Endothelial cell of umbilical vein (primary cell): ENCODE results near the gene SKAP1. TPM values are rescaled to one million over a fixed set of nuclear protein-coding genes. Genes with fewer than 3 reads are reported as not detected.

ENCODE experiments used
- BruUV-seq: library from RNA; stranded (reverse); fragments of 400-500 nt; replicated peaks from 2 replicates; lab custom pipeline; 2021; lab: Mats Ljungman, UMichigan
- CTCF ChIA-PET: fragments of 300-600, 350-600 bp; sonication (Branson Sonifier 250); formaldehyde crosslinking; loops from one replicate; lab custom pipeline; 2021; ENCODE audit warnings: antibody characterized with exemption, inconsistent platforms; lab: Charles Lee
- POLR2A ChIA-PET: fragments of 300-600, 350-600 bp; sonication (Branson Sonifier 250); formaldehyde crosslinking; loops from one replicate; lab custom pipeline; 2021; ENCODE audit warnings: antibody characterized with exemption, inconsistent platforms; lab: Charles Lee
- DNase-seq: peaks from one replicate; pipeline ENCODE4 v3.0.0-alpha.2; 2011; ENCODE audit warnings: low read depth, low spot score
- FAIRE-seq: peaks from 2 replicates; lab custom pipeline; 2011; peaks lifted over from hg19 to GRCh38; lab: Jason Lieb, UNC
- H2AFZ ChIP-seq: 2 replicates; pipeline ENCODE4 v1.6.0; 2012; ENCODE audit warnings: low read depth, low read length, control low read depth, inconsistent platforms
- H3K27ac ChIP-seq: 2 replicates; pipeline ENCODE4 v1.5.1; 2011; ENCODE audit warnings: low read depth, mild to moderate bottlenecking, control low read depth, low read length, moderate library complexity; ENCODE audit not compliant: insufficient read depth
- H3K27me3 ChIP-seq, 2 experiments: 2 replicates each; pipeline versions ENCODE4 v1.6.0 to v1.6.1; 2011; ENCODE audit warnings: low read length in 2 of 2, mixed read lengths in 1 of 2; ENCODE audit not compliant: control insufficient read depth in 2 of 2, insufficient read depth in 2 of 2
- H3K36me3 ChIP-seq, 2 experiments: 2 replicates in 1 of 2; 3 replicates in 1 of 2; pipeline ENCODE4 v1.5.1; 2011; ENCODE audit warnings: low read length in 2 of 2, mild to moderate bottlenecking in 1 of 2, moderate library complexity in 1 of 2; ENCODE audit not compliant: control insufficient read depth in 2 of 2, insufficient read depth in 2 of 2; ENCODE audit errors: extremely low read depth in 1 of 2
- H3K4me1 ChIP-seq: 3 replicates; pipeline ENCODE4 v1.5.1; 2011; ENCODE audit warnings: mild to moderate bottlenecking, low read length; ENCODE audit not compliant: control insufficient read depth, insufficient read depth; ENCODE audit errors: extremely low read depth
- H3K4me2 ChIP-seq: 2 replicates; pipeline ENCODE4 v1.6.1; 2011; ENCODE audit warnings: low read length, control low read depth, mixed read lengths; ENCODE audit not compliant: insufficient read depth
- H3K4me3 ChIP-seq, 3 experiments: fragments of 200-600 bp in 1 of 3; sonication (generic), shearing (Covaris generic) in 1 of 3; replicated peaks in 1 of 3; 2 replicates each; pipeline ENCODE4 v1.5.1; 2011 to 2016; ENCODE audit warnings: control low read depth in 3 of 3, low read length in 3 of 3, mild to moderate bottlenecking in 2 of 3, inconsistent platforms in 1 of 3, low read depth in 1 of 3, moderate library complexity in 1 of 3; ENCODE audit not compliant: insufficient read depth in 1 of 3
- H3K79me2 ChIP-seq: 2 replicates; pipeline ENCODE4 v1.6.0; 2012; ENCODE audit warnings: low read length, inconsistent platforms; ENCODE audit not compliant: control insufficient read depth, insufficient read depth
- H3K9ac ChIP-seq: replicated peaks from 2 replicates; pipeline ENCODE3; 2011; ENCODE audit warnings: low read length, control low read depth; ENCODE audit not compliant: insufficient read depth; ENCODE audit errors: extremely low read depth
- H3K9me1 ChIP-seq: replicated peaks from 3 replicates; pipeline ENCODE4 v1.6.0; 2011; ENCODE audit warnings: mild to moderate bottlenecking, low read length; ENCODE audit not compliant: control insufficient read depth, insufficient read depth; ENCODE audit errors: extremely low read depth
- H3K9me3 ChIP-seq: replicated peaks from 2 replicates; pipeline ENCODE4 v1.5.1; 2012; ENCODE audit warnings: low read length, inconsistent platforms; ENCODE audit not compliant: control insufficient read depth, insufficient read depth
- H4K20me1 ChIP-seq: replicated peaks from 2 replicates; pipeline ENCODE3; 2011; ENCODE audit warnings: mild to moderate bottlenecking, low read length; ENCODE audit not compliant: control insufficient read depth, insufficient read depth; ENCODE audit errors: extremely low read depth
- CTCF ChIP-seq, 2 donors: IDR thresholded peaks; 1 replicate in 1 of 2; 2 replicates in 1 of 2; pipeline ENCODE4 v1.5.1; 2011; ENCODE audit warnings: low read length in 2 of 2, mild to moderate bottlenecking in 2 of 2, moderate library complexity in 2 of 2, control low read depth in 1 of 2, inconsistent platforms in 1 of 2, low read depth in 1 of 2; ENCODE audit not compliant: insufficient read depth in 1 of 2; ENCODE audit errors: extremely low read depth in 1 of 2
- EZH2 ChIP-seq: IDR thresholded peaks from 2 replicates; pipeline ENCODE4 v1.6.1; 2012; ENCODE audit warnings: borderline replicate concordance, low read depth, mild to moderate bottlenecking, moderate library complexity, low read length, inconsistent platforms; ENCODE audit not compliant: severe bottlenecking
- FOS ChIP-seq: IDR thresholded peaks from 2 replicates; pipeline ENCODE4 v1.6.1; 2011; ENCODE audit warnings: mild to moderate bottlenecking, low read length, moderate library complexity, borderline replicate concordance; ENCODE audit not compliant: insufficient read depth
- GATA2 ChIP-seq: IDR thresholded peaks from 2 replicates; pipeline ENCODE4 v1.7.0; 2011; ENCODE audit warnings: low read depth, mild to moderate bottlenecking, moderate library complexity, mixed read lengths, low read length; ENCODE audit not compliant: insufficient read length, insufficient read depth
- JUN ChIP-seq: IDR thresholded peaks from 2 replicates; pipeline ENCODE4 v1.6.1; 2011; ENCODE audit warnings: borderline replicate concordance, low read depth; ENCODE audit not compliant: insufficient read length, insufficient read depth
- MAX ChIP-seq: IDR thresholded peaks from 2 replicates; pipeline ENCODE4 v1.6.1; 2011; ENCODE audit not compliant: insufficient read depth, insufficient read length
- MYC ChIP-seq: IDR thresholded peaks from one replicate; pipeline ENCODE4 v1.6.1; 2011; ENCODE audit warnings: mild to moderate bottlenecking, low read depth, low read length
- POLR2A ChIP-seq: IDR thresholded peaks from 2 replicates; pipeline ENCODE4 v1.6.1; 2012; ENCODE audit warnings: low read depth, mild to moderate bottlenecking, control low read depth, low read length
- POLR2AphosphoS5 ChIP-seq: IDR thresholded peaks from 2 replicates; pipeline ENCODE4 v1.6.1; 2012; ENCODE audit warnings: low read depth, mild to moderate bottlenecking, control low read depth, low read length, moderate library complexity; ENCODE audit not compliant: insufficient read depth
- dilution Hi-C: fragments of 300-500 bp; cut with MboI; formaldehyde crosslinking; loops from one replicate; pipeline ENCODE4 v1.15.0; 2019; ENCODE audit warnings: low sequenced_read_pairs; ENCODE audit not compliant: extremely low pct_ligation_motif_present
- intact Hi-C: fragments of 100-400 bp; cut with micrococcal nuclease; formaldehyde crosslinking; loops from one replicate; pipeline ENCODE4 v1.10.0; 2022
- polyA plus RNA-seq, 4 experiments: library from polyadenylated mRNA; depleted of rRNA in 3 of 4; stranded (reverse) in 3 of 4; unstranded in 1 of 4; fragments of >200 nt; gene quantifications; 2 replicates each; pipeline versions ENCODE4 v1.2.1 to v1.2.3, GENCODE V29; 2011 to 2012; ENCODE audit warnings: missing spikeins in 1 of 4
- total RNA-seq: library from RNA; stranded (reverse); gene quantifications from 2 replicates; pipeline ENCODE4 v1.2.3, GENCODE V29; 2021

SKAP1 gene
- total and polyA plus RNA-seq, 2 donors (not counting 3 experiments of a cell fraction or from before 2014, with no cell fraction given), result 0.75 TPM; not detected in 1

- CTCF ChIA-PET, result interaction anchor here (1.4 kb wide), 1 partner anchor 383 kb away, joined by 4 read pairs; the partner anchor contains the start of gene HOXB5
- FAIRE-seq, result no peak
Measured at GRCh38 chr17:48209973-48210372, 220.0 kb downstream of the SKAP1 start.

More at GRCh38 chr17:48209973-48210372, 220.0 kb downstream of the SKAP1 start:
- Histone ChIP-seq H3K4me3 (no peak overlapping the region), H3K4me2 (no peak overlapping the region), H3K4me1 (no peaks in the 10 kb centered on the region), H3K27ac (no peak overlapping the region), H3K9me1 (no peaks in the 10 kb centered on the region), H4K20me1 (no peaks in the 10 kb centered on the region), H3K27me3 (peaks cover 0 to 3% of the 10 kb centered on the region in 2 experiments), H2AFZ (no peak overlapping the region), H3K79me2 (no peaks in the 10 kb centered on the region), H3K36me3 (no peaks in the 10 kb centered on the region), H3K9ac (no peak overlapping the region), H3K9me3 (no peaks in the 10 kb centered on the region)
- intact Hi-C loops (no loop called here), dilution Hi-C loops (no loop called here)
- no TSS peak for BruUV-seq
- DNase-seq, result no peak
- TF ChIP-seq MAX (no peak), MYC (no peak), EZH2 (no peak), JUN (no peak), CTCF (IDR thresholded peaks at IDR 0.05; ENCODE audit: extremely low read depth in 1 of 2, insufficient read depth in 1 of 2, low read depth in 1 of 2, low read length in 2 of 2) (no peak), POLR2AphosphoS5 (no peak), GATA2 (no peak), FOS (no peak), POLR2A (no peak)
- POLR2A ChIA-PET, result interaction anchor here (1.1 kb wide), 1 partner anchor 8 kb away, joined by 3 read pairs; no protein-coding TSS in a partner anchor
